Measurements from ENCODE around the gene CLEC3B. TPM values are rescaled to one million over a fixed set of nuclear protein-coding genes. Genes with fewer than 3 reads are reported as not detected.

Gene CLEC3B
- total RNA-seq, 4 donors from 2014 or later, result 20.4 to 127 (median 77.6) TPM

- Histone ChIP-seq H3K9me3 (no peaks in the 10 kb centered on the region), H3K27ac (peak overlapping the region in 2 of 4 donors; percentile 7 to 37), H3K4me3 (no peak overlapping the region), H3K4me1 (peaks cover 0 to 9% (median 0%) of the 10 kb centered on the region in 3 donors), H3K27me3 (no peaks in the 10 kb centered on the region), H3K36me3 (no peaks in the 10 kb centered on the region)
- peak; percentile 60 for ATAC-seq
- no peak for TF ChIP-seq POLR2A (IDR thresholded peaks at IDR 0.05)
- 46 to 68% methylated on average over 12 of the region's 12 CpGs for WGBS, 2 donors (ENCODE audit: low coverage in 1 of 2)
Measured at GRCh38 chr3:45064512-45065372, 38.6 kb downstream of the CLEC3B start.

GRCh38 chr3:45065373-45065720 is 39.2 kb downstream of the CLEC3B start:
- no peaks in the 10 kb centered on the region for H3K27me3 ChIP-seq
- H3K36me3 ChIP-seq, result no peaks in the 10 kb centered on the region
- no peak overlapping the region for H3K4me3 ChIP-seq
- no peaks in the 10 kb centered on the region for H3K9me3 ChIP-seq
- H3K4me1 ChIP-seq, result peaks cover 0 to 4% (median 0%) of the 10 kb centered on the region in 3 donors
- H3K27ac ChIP-seq, result peak overlapping the region in 1 of 4 donors; percentile 37
- WGBS, 2 donors (ENCODE audit: low coverage in 1 of 2), result 100% methylated on average over 1 of the region's 1 CpG
- TF ChIP-seq POLR2AphosphoS5 (IDR thresholded peaks at IDR 0.05) (no peak), POLR2A (IDR thresholded peaks at IDR 0.05) (no peak), EP300 (IDR thresholded peaks at IDR 0.05) (no peak), CTCF (IDR thresholded peaks at IDR 0.05) (no peak)
- no peak for ATAC-seq

- Histone ChIP-seq H3K27me3 (no peaks in the 10 kb centered on the region), H3K27ac (no peak overlapping the region), H3K9me3 (no peaks in the 10 kb centered on the region), H3K36me3 (no peaks in the 10 kb centered on the region), H3K4me3 (no peak overlapping the region), H3K4me1 (no peaks in the 10 kb centered on the region)
- TF ChIP-seq CTCF (IDR thresholded peaks at IDR 0.05) (no peak), EP300 (IDR thresholded peaks at IDR 0.05) (no peak), POLR2A (IDR thresholded peaks at IDR 0.05) (no peak), POLR2AphosphoS5 (IDR thresholded peaks at IDR 0.05) (no peak)
- ATAC-seq, result no peak
- 79 to 100% methylated on average over 3 of the region's 3 CpGs for WGBS, 2 donors (ENCODE audit: low coverage in 1 of 2)
Measured at GRCh38 chr3:45066109-45066801, 40.2 kb downstream of the CLEC3B start.

GRCh38 chr3:45067486-45067885 is 41.4 kb downstream of the CLEC3B start:
- Histone ChIP-seq H3K4me1 (no peaks in the 10 kb centered on the region), H3K36me3 (no peaks in the 10 kb centered on the region), H3K27me3 (no peaks in the 10 kb centered on the region), H3K4me3 (no peak overlapping the region), H3K27ac (no peak overlapping the region), H3K9me3 (no peaks in the 10 kb centered on the region)
- TF ChIP-seq CTCF (IDR thresholded peaks at IDR 0.05) (no peak), EP300 (IDR thresholded peaks at IDR 0.05) (no peak)
- 42 to 81% methylated on average over 3 of the region's 4 CpGs for WGBS, 2 donors (ENCODE audit: low coverage in 1 of 2)
- ATAC-seq, result no peak

GRCh38 chr3:45067941-45068340 is 41.8 kb downstream of the CLEC3B start:
- no peak for ATAC-seq
- no peak for TF ChIP-seq POLR2A (IDR thresholded peaks at IDR 0.05)
- no peak for TF ChIP-seq POLR2AphosphoS5 (IDR thresholded peaks at IDR 0.05)
- no peak for TF ChIP-seq EP300 (IDR thresholded peaks at IDR 0.05)
- TF ChIP-seq CTCF (IDR thresholded peaks at IDR 0.05), result no peak
- Histone ChIP-seq H3K4me1 (no peaks in the 10 kb centered on the region), H3K4me3 (no peak overlapping the region), H3K27me3 (no peaks in the 10 kb centered on the region), H3K27ac (no peak overlapping the region), H3K36me3 (no peaks in the 10 kb centered on the region), H3K9me3 (no peaks in the 10 kb centered on the region)
- 29 to 88% methylated on average over 2 to 3 of the region's 3 CpGs for WGBS, 2 donors (ENCODE audit: low coverage in 1 of 2)
